Right kidney (tissue), 1 donor: Measurements from ENCODE around the gene ENTPD8.
"Not testable (repeated sequence)": the region's sequence is repeated elsewhere in the genome, so short reads cannot be mapped to it uniquely, and the experiment has no call there.

Experiments used
- DNase-seq: peaks from one replicate; pipeline ENCODE4 v3.0.0-alpha.2; 2016

The ENTPD8 gene

GRCh38 chr9:137394866-137395665, 46.1 kb downstream of the ENTPD8 start:
- no peak for DNase-seq

- no peak for DNase-seq
These were observed 47.7 kb downstream of the ENTPD8 start for GRCh38 chr9:137393176-137394150.

DNA sequence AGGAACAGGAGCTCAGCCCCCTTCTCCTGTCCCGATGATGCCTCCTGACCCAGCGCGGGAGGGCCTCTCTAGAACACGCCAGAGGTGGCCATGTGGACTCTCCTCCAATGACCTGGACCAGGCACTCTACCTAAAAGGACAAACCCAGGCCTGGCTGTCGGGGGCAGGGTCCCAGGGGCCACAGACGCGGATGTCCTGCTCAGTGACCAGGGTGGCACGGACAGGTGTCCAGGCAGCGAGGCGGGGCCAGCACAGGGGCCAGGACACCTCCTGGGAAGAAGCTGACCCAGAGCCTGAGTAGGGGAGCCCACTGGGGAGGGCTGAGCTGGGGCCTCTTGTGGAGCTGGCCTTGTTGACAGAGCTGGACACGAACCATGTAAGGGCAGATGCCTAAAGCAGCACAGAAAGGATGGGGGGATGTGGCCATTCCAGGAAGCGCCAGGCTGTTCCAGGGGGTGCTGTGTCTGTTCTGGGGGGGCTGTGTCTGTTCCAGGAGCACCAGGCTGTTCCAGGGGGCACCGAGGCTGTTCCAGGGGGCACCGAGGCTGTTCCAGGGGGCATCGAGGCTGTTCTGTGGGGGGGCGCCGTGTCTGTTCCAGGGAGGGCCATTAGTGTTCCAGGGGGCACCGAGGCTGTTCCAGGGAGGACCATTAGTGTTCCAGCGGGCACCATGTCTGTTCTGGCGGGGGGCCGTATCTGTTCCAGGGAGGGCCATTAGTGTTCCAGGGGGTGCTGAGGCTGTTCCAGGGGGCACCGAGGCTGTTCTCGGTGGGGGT, 48.7 kb downstream of the ENTPD8 start:
- DNase-seq = no peak

GRCh38 chr9:137391411-137391754, 49.8 kb downstream of the ENTPD8 start:
- DNase-seq = no peak

- no peak for DNase-seq
These were observed 50.4 kb downstream of the ENTPD8 start for GRCh38 chr9:137390553-137391410.

DNA sequence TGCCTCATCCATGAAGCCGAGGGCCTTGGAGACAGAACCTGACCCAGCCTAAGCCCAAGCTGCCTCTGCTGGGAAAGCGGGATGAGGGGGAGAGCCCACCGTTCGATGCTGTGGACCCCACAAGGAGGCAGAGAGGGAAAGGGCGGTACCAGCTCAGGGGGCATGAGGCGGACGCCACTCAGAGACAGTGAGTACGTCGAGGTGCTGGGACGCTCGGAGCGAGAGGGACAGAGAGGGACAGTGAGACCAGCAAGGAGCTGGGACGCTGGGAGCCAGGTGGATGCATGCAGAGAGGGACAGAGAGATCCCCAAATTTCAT, 51.8 kb downstream of the ENTPD8 start:
- no peak for DNase-seq

- no peak for DNase-seq
These were observed 52.3 kb downstream of the ENTPD8 start for GRCh38 chr9:137388589-137389427.

- no peak for DNase-seq
These were observed 53.1 kb downstream of the ENTPD8 start for GRCh38 chr9:137387891-137388560.

- DNase-seq = no peak
These were observed 53.9 kb downstream of the ENTPD8 start for GRCh38 chr9:137387114-137387890.

- not testable (repeated sequence) for DNase-seq
These were observed 54.5 kb downstream of the ENTPD8 start for GRCh38 chr9:137386507-137387113.

DNA sequence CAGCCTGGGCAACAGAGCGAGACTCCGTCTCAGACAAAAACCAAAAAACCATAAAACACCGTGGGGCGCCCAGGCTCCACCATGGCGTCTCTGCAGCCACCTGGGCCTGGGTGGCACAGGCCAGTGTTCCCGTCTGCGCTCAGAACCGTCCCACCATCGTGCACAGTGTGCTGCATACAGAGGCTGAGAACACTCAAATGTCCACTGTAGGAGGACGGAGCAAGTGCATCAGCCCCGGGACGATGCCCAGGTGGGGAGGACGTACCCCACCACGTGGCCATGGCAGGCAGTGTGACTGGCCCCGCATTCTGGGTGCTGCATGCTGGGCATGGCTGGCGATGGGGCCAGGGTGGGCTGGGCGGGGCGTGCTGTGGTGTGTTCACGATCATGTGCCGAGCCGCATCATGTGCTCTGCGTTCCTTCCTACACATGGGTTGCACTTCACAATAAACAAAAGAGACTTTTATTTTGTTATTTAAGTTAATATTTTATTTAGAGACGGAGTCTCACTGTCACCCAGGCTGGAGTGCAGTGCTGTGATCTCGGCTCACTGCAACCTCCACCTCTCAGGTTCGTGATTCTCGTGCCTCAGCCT, 56.0 kb downstream of the ENTPD8 start:
- no peak for DNase-seq
